ENCODE data around the gene ATP5F1E. TPM values are rescaled to one million over a fixed set of nuclear protein-coding genes. Genes with fewer than 3 reads are reported as not detected.

The ATP5F1E gene
- total and polyA plus RNA-seq, 10 of the 15 experiments (the other 5 are each of a cell fraction or from before 2014, with no cell fraction given), result 49.0 to 407 (median 117) TPM

DNA sequence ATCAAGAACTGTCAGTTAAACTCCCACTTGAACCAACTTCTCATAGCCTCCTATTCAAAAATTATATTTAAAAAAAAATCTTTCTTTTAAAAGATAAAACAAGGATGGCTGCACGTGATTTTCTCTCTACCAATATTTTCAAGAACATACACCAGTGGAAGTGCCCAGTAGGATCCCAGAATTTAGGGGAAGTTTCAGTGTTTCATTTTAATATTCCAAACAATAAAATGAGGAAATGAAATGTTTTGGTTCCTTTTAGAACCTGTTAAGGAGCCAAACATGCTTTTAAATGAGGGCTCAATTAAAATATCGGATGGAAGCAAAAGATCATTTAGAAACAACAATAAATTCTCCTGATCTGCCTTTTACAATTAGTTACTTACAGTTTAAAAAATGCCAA is 36.9 kb upstream of the ATP5F1E start:
- peaks cover 7% of the 10 kb centered on the region for H3K4me1 ChIP-seq (ENCODE audit: control insufficient read depth, insufficient read depth, low read length)
- DNase-seq (ENCODE audit: low read depth, low spot score) (no peak), ATAC-seq (no peak), FAIRE-seq (no peak)
- no peaks in the 10 kb centered on the region for H3K79me2 ChIP-seq (ENCODE audit: control insufficient read depth, insufficient read depth, low read length)
- no peak overlapping the region for H3K9ac ChIP-seq (ENCODE audit: control insufficient read depth, insufficient read depth, low read length)
- intact Hi-C loops (cut with micrococcal nuclease; ENCODE audit: unreplicated experiment) (no loop called here), in situ Hi-C loops (cut with MboI) (no loop called here)
- WGBS (ENCODE audit: insufficient coverage, insufficient replicate concordance, low lambda C conversion rate, missing lambda C conversion rate), result 0% methylated on average over 2 of the region's 2 CpGs
- H3K4me2 ChIP-seq (ENCODE audit: control insufficient read depth, insufficient read depth), result no peak overlapping the region
- no peaks in the 10 kb centered on the region for H3K9me3 ChIP-seq (replicated peaks; ENCODE audit: control insufficient read depth, insufficient read depth, low read length)
- BruUV-seq (replicated peaks), result no TSS peak
- no peak overlapping the region for H3K27ac ChIP-seq (ENCODE audit: control insufficient read depth, insufficient read depth)
- ChIA-PET CTCF (no interaction called here), RAD21 (ENCODE audit: unreplicated experiment) (no interaction called here), POLR2A (no interaction called here), SMC1A (ENCODE audit: uncharacterized antibody, unreplicated experiment) (no interaction called here)
- H4K20me1 ChIP-seq (ENCODE audit: control insufficient read depth, insufficient read depth), result no peaks in the 10 kb centered on the region
- no peak overlapping the region for H2AFZ ChIP-seq (ENCODE audit: control insufficient read depth, low read depth, low read length)
- H3K36me3 ChIP-seq (ENCODE audit: control insufficient read depth in 2 of 2, insufficient read depth in 2 of 2, low read length in 1 of 2), result no peaks in the 10 kb centered on the region
- peaks cover 0 to 2% of the 10 kb centered on the region in 2 experiments; a peak in 1 of 4 replicates for H3K27me3 ChIP-seq (replicated peaks in 1 of 2; ENCODE audit: control insufficient read depth in 2 of 2, insufficient read depth in 2 of 2, low read length in 1 of 2)
- no peak overlapping the region for H3K4me3 ChIP-seq
- TF ChIP-seq TCF3 (IDR thresholded peaks at IDR 0.05; ENCODE audit: borderline replicate concordance, insufficient read depth, low read depth, low read length) (no peak), SREBF1 (IDR thresholded peaks at IDR 0.05; ENCODE audit: low read length) (no peak), IRF4 (IDR thresholded peaks at IDR 0.05; ENCODE audit: low read depth, low read length) (no peak), IKZF2 (IDR thresholded peaks at IDR 0.05) (no peak), ZZZ3 (IDR thresholded peaks at IDR 0.05; ENCODE audit: control insufficient read depth, insufficient read length, low read depth) (no peak), TAF1 (IDR thresholded peaks at IDR 0.05; ENCODE audit: borderline replicate concordance, low read depth, low read length) (no peak), ZNF217 (IDR thresholded peaks at IDR 0.05) (no peak), CUX1 (IDR thresholded peaks at IDR 0.05; ENCODE audit: insufficient replicate concordance, low read depth, low read length) (no peak), IRF3 (IDR thresholded peaks at IDR 0.05) (no peak), IKZF1 (conservative IDR thresholded peaks at IDR 0.05) (no peak), CREB1 (IDR thresholded peaks at IDR 0.05; ENCODE audit: low read depth) (no peak), KLF5 (IDR thresholded peaks at IDR 0.05; ENCODE audit: partially characterized antibody) (no peak)
- TF ChIP-seq, protein P1, sequence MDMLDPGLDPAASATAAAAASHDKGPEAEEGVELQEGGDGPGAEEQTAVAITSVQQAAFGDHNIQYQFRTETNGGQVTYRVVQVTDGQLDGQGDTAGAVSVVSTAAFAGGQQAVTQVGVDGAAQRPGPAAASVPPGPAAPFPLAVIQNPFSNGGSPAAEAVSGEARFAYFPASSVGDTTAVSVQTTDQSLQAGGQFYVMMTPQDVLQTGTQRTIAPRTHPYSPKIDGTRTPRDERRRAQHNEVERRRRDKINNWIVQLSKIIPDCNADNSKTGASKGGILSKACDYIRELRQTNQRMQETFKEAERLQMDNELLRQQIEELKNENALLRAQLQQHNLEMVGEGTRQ (IDR thresholded peaks at IDR 0.05; ENCODE audit: borderline replicate concordance, low read depth, low read length), result no peak
- TF ChIP-seq, protein P2, sequence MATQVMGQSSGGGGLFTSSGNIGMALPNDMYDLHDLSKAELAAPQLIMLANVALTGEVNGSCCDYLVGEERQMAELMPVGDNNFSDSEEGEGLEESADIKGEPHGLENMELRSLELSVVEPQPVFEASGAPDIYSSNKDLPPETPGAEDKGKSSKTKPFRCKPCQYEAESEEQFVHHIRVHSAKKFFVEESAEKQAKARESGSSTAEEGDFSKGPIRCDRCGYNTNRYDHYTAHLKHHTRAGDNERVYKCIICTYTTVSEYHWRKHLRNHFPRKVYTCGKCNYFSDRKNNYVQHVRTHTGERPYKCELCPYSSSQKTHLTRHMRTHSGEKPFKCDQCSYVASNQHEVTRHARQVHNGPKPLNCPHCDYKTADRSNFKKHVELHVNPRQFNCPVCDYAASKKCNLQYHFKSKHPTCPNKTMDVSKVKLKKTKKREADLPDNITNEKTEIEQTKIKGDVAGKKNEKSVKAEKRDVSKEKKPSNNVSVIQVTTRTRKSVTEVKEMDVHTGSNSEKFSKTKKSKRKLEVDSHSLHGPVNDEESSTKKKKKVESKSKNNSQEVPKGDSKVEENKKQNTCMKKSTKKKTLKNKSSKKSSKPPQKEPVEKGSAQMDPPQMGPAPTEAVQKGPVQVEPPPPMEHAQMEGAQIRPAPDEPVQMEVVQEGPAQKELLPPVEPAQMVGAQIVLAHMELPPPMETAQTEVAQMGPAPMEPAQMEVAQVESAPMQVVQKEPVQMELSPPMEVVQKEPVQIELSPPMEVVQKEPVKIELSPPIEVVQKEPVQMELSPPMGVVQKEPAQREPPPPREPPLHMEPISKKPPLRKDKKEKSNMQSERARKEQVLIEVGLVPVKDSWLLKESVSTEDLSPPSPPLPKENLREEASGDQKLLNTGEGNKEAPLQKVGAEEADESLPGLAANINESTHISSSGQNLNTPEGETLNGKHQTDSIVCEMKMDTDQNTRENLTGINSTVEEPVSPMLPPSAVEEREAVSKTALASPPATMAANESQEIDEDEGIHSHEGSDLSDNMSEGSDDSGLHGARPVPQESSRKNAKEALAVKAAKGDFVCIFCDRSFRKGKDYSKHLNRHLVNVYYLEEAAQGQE (IDR thresholded peaks at IDR 0.05; ENCODE audit: low read depth, low read length), result no peak

Data from GM12878 (cell line).